BLaER1 treated with 17β-estradiol and CSF1 and Interleukin-3, amounts not matched to agents 10 nM and 100 nM (cell line): Measurements from ENCODE around the gene PIP.
"Not testable (repeated sequence)": the region's sequence is repeated elsewhere in the genome, so short reads cannot be mapped to it uniquely, and the experiment has no call there.

Experiments used
- H3K27ac ChIP-seq, 11 experiments: shearing (Covaris generic); formaldehyde crosslinking; 2 replicates each; pipeline ENCODE4 v1.8.1; 2022
- H3K27me3 ChIP-seq, 11 experiments: shearing (Covaris generic); formaldehyde crosslinking; 2 replicates each; pipeline ENCODE4 v1.8.1; 2022
- H3K36me3 ChIP-seq, 11 experiments: shearing (Covaris generic); formaldehyde crosslinking; 2 replicates each; pipeline ENCODE4 v1.8.1; 2022
- H3K4me1 ChIP-seq, 10 experiments: shearing (Covaris generic); formaldehyde crosslinking; 2 replicates each; pipeline ENCODE4 v1.8.1; 2022
- H3K4me2 ChIP-seq, 11 experiments: shearing (Covaris generic); formaldehyde crosslinking; 2 replicates each; pipeline ENCODE4 v1.8.1; 2022
- H3K4me3 ChIP-seq, 10 experiments: shearing (Covaris generic); formaldehyde crosslinking; 2 replicates each; pipeline ENCODE4 v1.8.1; 2022
- H3K9ac ChIP-seq, 11 experiments: shearing (Covaris generic); formaldehyde crosslinking; 2 replicates each; pipeline ENCODE4 v1.8.1; 2022
- H3K9me3 ChIP-seq, 11 experiments: shearing (Covaris generic); formaldehyde crosslinking; replicated peaks in 1 of 11; 2 replicates each; pipeline ENCODE4 v1.8.1; 2022
- H4K20me1 ChIP-seq, 11 experiments: shearing (Covaris generic); formaldehyde crosslinking; 2 replicates each; pipeline ENCODE4 v1.8.1; 2022
- Cebpa-rat ChIP-seq, 11 experiments: shearing (Covaris generic); IDR thresholded peaks; 2 replicates each; pipeline ENCODE4 v1.8.1; 2022

The PIP gene

GRCh38 chr7:143171697-143172096 is 39.8 kb downstream of the PIP start:
- no peak overlapping the region for H3K9ac ChIP-seq
- H3K27me3 ChIP-seq, result no peaks in the 10 kb centered on the region
- H4K20me1 ChIP-seq, result no peaks in the 10 kb centered on the region
- no peak overlapping the region for H3K4me2 ChIP-seq
- no peaks in the 10 kb centered on the region for H3K36me3 ChIP-seq
- no peaks in the 10 kb centered on the region for H3K4me1 ChIP-seq
- no peak overlapping the region for H3K4me3 ChIP-seq
- no peak overlapping the region for H3K27ac ChIP-seq
- H3K9me3 ChIP-seq, result peaks cover 2 to 12% (median 7%) of the 10 kb centered on the region in 11 experiments
- TF ChIP-seq Cebpa-rat (IDR thresholded peaks at IDR 0.05), result no peak

GRCh38 chr7:143172354-143172753 is 40.5 kb downstream of the PIP start:
- no peak for TF ChIP-seq Cebpa-rat (IDR thresholded peaks at IDR 0.05)
- Histone ChIP-seq H4K20me1 (no peaks in the 10 kb centered on the region), H3K27me3 (no peaks in the 10 kb centered on the region), H3K9ac (no peak overlapping the region), H3K4me1 (no peaks in the 10 kb centered on the region), H3K4me3 (no peak overlapping the region), H3K36me3 (no peaks in the 10 kb centered on the region), H3K27ac (no peak overlapping the region), H3K9me3 (peaks cover 9 to 17% (median 13%) of the 10 kb centered on the region in 11 experiments), H3K4me2 (no peak overlapping the region)

GRCh38 chr7:143176128-143176527 is 44.3 kb downstream of the PIP start:
- no peak overlapping the region for H3K27ac ChIP-seq

GRCh38 chr7:143177374-143178119 is 45.7 kb downstream of the PIP start:
- no peak for TF ChIP-seq Cebpa-rat (IDR thresholded peaks at IDR 0.05)
- Histone ChIP-seq H3K9ac (no peak overlapping the region), H3K4me1 (0 out of 20 replicates have a peak, but pooled peaks cover 0 to 5% (median 0%) of the 10 kb centered on the region in 10 experiments), H3K36me3 (no peaks in the 10 kb centered on the region), H3K4me3 (no peak overlapping the region), H3K27me3 (no peaks in the 10 kb centered on the region), H3K4me2 (no peak overlapping the region), H3K27ac (no peak overlapping the region), H4K20me1 (no peaks in the 10 kb centered on the region), H3K9me3 (peaks cover 30 to 53% (median 34%) of the 10 kb centered on the region in 11 experiments)

More at GRCh38 chr7:143176128-143176527, 44.3 kb downstream of the PIP start:
- Histone ChIP-seq H3K9ac (no peak overlapping the region), H3K9me3 (peaks cover 30 to 53% (median 34%) of the 10 kb centered on the region in 11 experiments), H4K20me1 (no peaks in the 10 kb centered on the region), H3K4me1 (no peaks in the 10 kb centered on the region), H3K4me2 (no peak overlapping the region), H3K4me3 (no peak overlapping the region), H3K36me3 (no peaks in the 10 kb centered on the region), H3K27me3 (no peaks in the 10 kb centered on the region)
- no peak for TF ChIP-seq Cebpa-rat (IDR thresholded peaks at IDR 0.05)

GRCh38 chr7:143180771-143181170 is 48.9 kb downstream of the PIP start:
- H3K9me3 ChIP-seq, result peaks cover 30 to 52% (median 34%) of the 10 kb centered on the region in 11 experiments
- H4K20me1 ChIP-seq, H3K27me3 ChIP-seq, H3K27ac ChIP-seq, H3K9ac ChIP-seq, H3K4me2 ChIP-seq, H3K4me1 ChIP-seq, H3K4me3 ChIP-seq, H3K36me3 ChIP-seq: not testable (repeated sequence)

GRCh38 chr7:143181349-143181748 is 49.5 kb downstream of the PIP start:
- H3K27me3 ChIP-seq, result no peaks in the 10 kb centered on the region
- H3K4me2 ChIP-seq, result no peak overlapping the region
- no peak overlapping the region for H3K9ac ChIP-seq
- H3K27ac ChIP-seq, result no peak overlapping the region
- peaks cover 27 to 46% (median 30%) of the 10 kb centered on the region in 11 experiments for H3K9me3 ChIP-seq
- no peaks in the 10 kb centered on the region for H4K20me1 ChIP-seq
- H3K4me1 ChIP-seq, result 0 out of 20 replicates have a peak, but pooled peaks cover 0 to 5% (median 0%) of the 10 kb centered on the region in 10 experiments
- TF ChIP-seq Cebpa-rat (IDR thresholded peaks at IDR 0.05), result no peak
- H3K4me3 ChIP-seq, result no peak overlapping the region
- H3K36me3 ChIP-seq, result no peaks in the 10 kb centered on the region

GRCh38 chr7:143183024-143183423 is 51.1 kb downstream of the PIP start, which contains the start of gene TAS2R39:
TSS of gene TAS2R39 (plus strand) at chr7:143183419. CDS start at chr7:143183419, 0 bp downstream.
- H3K9me3 ChIP-seq, result peaks cover 11 to 30% (median 15%) of the 10 kb centered on the region in 11 experiments
- H3K36me3 ChIP-seq, result no peaks in the 10 kb centered on the region
- H3K27me3 ChIP-seq, result no peaks in the 10 kb centered on the region
- no peak within 1 kb of the TSS for H3K4me3 ChIP-seq
- no peaks in the 10 kb centered on the region for H4K20me1 ChIP-seq
- no peak within 1 kb of the TSS for H3K9ac ChIP-seq
- 0 out of 20 replicates have a peak, but pooled peaks cover 0 to 5% (median 0%) of the 10 kb centered on the region in 10 experiments for H3K4me1 ChIP-seq
- TF ChIP-seq Cebpa-rat (IDR thresholded peaks at IDR 0.05), result no peak
- no peak within 1 kb of the TSS for H3K27ac ChIP-seq
- H3K4me2 ChIP-seq, result no peak within 1 kb of the TSS

GRCh38 chr7:143185551-143185950 is 53.7 kb downstream of the PIP start:
- H3K27ac ChIP-seq, result no peak overlapping the region
- H4K20me1 ChIP-seq, result no peaks in the 10 kb centered on the region
- H3K27me3 ChIP-seq, result no peaks in the 10 kb centered on the region
- no peak for TF ChIP-seq Cebpa-rat (IDR thresholded peaks at IDR 0.05)
- H3K9me3 ChIP-seq, result peaks cover 0 to 4% (median 0%) of the 10 kb centered on the region in 11 experiments; a peak in 3 of 22 replicates
- H3K4me1 ChIP-seq, result 0 out of 20 replicates have a peak, but pooled peaks cover 0 to 5% (median 0%) of the 10 kb centered on the region in 10 experiments
- no peak overlapping the region for H3K4me3 ChIP-seq
- no peak overlapping the region for H3K4me2 ChIP-seq
- H3K9ac ChIP-seq, result no peak overlapping the region
- no peaks in the 10 kb centered on the region for H3K36me3 ChIP-seq

GRCh38 chr7:143188994-143189393 is 57.1 kb downstream of the PIP start:
- Histone ChIP-seq H3K9ac (no peak overlapping the region), H3K27me3 (no peaks in the 10 kb centered on the region), H3K9me3 (no peaks in the 10 kb centered on the region), H3K4me3 (no peak overlapping the region), H3K4me1 (no peaks in the 10 kb centered on the region), H3K36me3 (no peaks in the 10 kb centered on the region), H4K20me1 (no peaks in the 10 kb centered on the region), H3K4me2 (no peak overlapping the region), H3K27ac (no peak overlapping the region)
- no peak for TF ChIP-seq Cebpa-rat (IDR thresholded peaks at IDR 0.05)
